Activated T-helper 1 cell treated with anti-CD3 and anti-CD28 coated beads, Interleukin-12 subunit alpha, Interleukin-12 subunit beta, Interleukin-2, Interleukin-4 antibody, amounts not matched to agents 30 ng/mL and 10 ng/mL and 1 ng/mL, durations not matched to agents 14 hours and 24 hours and 36 hours (primary cell): ENCODE data around the gene SARDH. TPM values are rescaled to one million over a fixed set of nuclear protein-coding genes. Genes with fewer than 3 reads are reported as not detected.

Experiments used
- DNase-seq: peaks from one replicate; pipeline ENCODE4 v3.0.0; 2021; ENCODE audit warnings: low spot score
- H3K27ac Mint-ChIP-seq: one replicate; pipeline ENCODE4 v1.8.0; 2021; ENCODE audit warnings: mild to moderate bottlenecking, mixed read lengths
- H3K27me3 Mint-ChIP-seq: one replicate; pipeline ENCODE4 v1.8.0; 2022; ENCODE audit warnings: mild to moderate bottlenecking, moderate library complexity, mixed read lengths; ENCODE audit not compliant: insufficient read depth
- H3K36me3 Mint-ChIP-seq: one replicate; pipeline ENCODE4 v1.8.0; 2021; ENCODE audit warnings: low read depth, mixed read lengths
- H3K4me1 Mint-ChIP-seq: one replicate; pipeline ENCODE4 v1.8.0; 2021; ENCODE audit warnings: low read depth, mixed read lengths
- H3K4me3 Mint-ChIP-seq: one replicate; pipeline ENCODE4 v1.8.0; 2021; ENCODE audit warnings: mild to moderate bottlenecking, moderate library complexity, mixed read lengths
- H3K9me3 Mint-ChIP-seq: one replicate; pipeline ENCODE4 v1.8.0; 2021; ENCODE audit warnings: mixed read lengths
- intact Hi-C: fragments of 100-400 bp; cut with micrococcal nuclease; formaldehyde crosslinking; loops from one replicate; pipeline ENCODE4 v1.15.1; 2024
- total RNA-seq: library from RNA; stranded (reverse); gene quantifications from 2 replicates; pipeline ENCODE4 v1.2.3, GENCODE V29; 2022

The SARDH gene
- total RNA-seq, 1 donor from 2014 or later = 0.60 TPM

GRCh38 chr9:133667759-133668450 is 70.2 kb downstream of the SARDH start:
- H3K27me3 Mint-ChIP-seq = no peaks in the 10 kb centered on the region
- no peak overlapping the region for H3K4me3 Mint-ChIP-seq
- intact Hi-C loops = no loop called here
- no peaks in the 10 kb centered on the region for H3K36me3 Mint-ChIP-seq
- no peaks in the 10 kb centered on the region for H3K9me3 Mint-ChIP-seq
- H3K4me1 Mint-ChIP-seq = no peaks in the 10 kb centered on the region
- no peak overlapping the region for H3K27ac Mint-ChIP-seq
- DNase-seq = no peak

GRCh38 chr9:133666845-133667244 is 71.3 kb downstream of the SARDH start:
- no peaks in the 10 kb centered on the region for H3K27me3 Mint-ChIP-seq
- H3K9me3 Mint-ChIP-seq = no peaks in the 10 kb centered on the region
- H3K4me3 Mint-ChIP-seq = no peak overlapping the region
- no peaks in the 10 kb centered on the region for H3K4me1 Mint-ChIP-seq
- H3K36me3 Mint-ChIP-seq = no peaks in the 10 kb centered on the region
- no peak for DNase-seq
- no peak overlapping the region for H3K27ac Mint-ChIP-seq
- intact Hi-C loops = no loop called here

GRCh38 chr9:133666387-133666786 is 71.8 kb downstream of the SARDH start:
- no peak overlapping the region for H3K27ac Mint-ChIP-seq
- no peaks in the 10 kb centered on the region for H3K9me3 Mint-ChIP-seq
- no peak for DNase-seq
- intact Hi-C loops = no loop called here
- no peaks in the 10 kb centered on the region for H3K36me3 Mint-ChIP-seq
- H3K4me1 Mint-ChIP-seq = no peaks in the 10 kb centered on the region
- no peak overlapping the region for H3K4me3 Mint-ChIP-seq
- peaks cover 2% of the 10 kb centered on the region for H3K27me3 Mint-ChIP-seq

- no peak overlapping the region for H3K4me3 Mint-ChIP-seq
- H3K27ac Mint-ChIP-seq = no peak overlapping the region
- no peaks in the 10 kb centered on the region for H3K4me1 Mint-ChIP-seq
- H3K9me3 Mint-ChIP-seq = no peaks in the 10 kb centered on the region
- intact Hi-C loops = no loop called here
- no peak for DNase-seq
- H3K27me3 Mint-ChIP-seq = peaks cover 3% of the 10 kb centered on the region
- no peaks in the 10 kb centered on the region for H3K36me3 Mint-ChIP-seq
These were observed 72.6 kb downstream of the SARDH start for GRCh38 chr9:133665535-133665934.

- H3K27ac Mint-ChIP-seq = no peak overlapping the region
- intact Hi-C loops = no loop called here
- H3K4me3 Mint-ChIP-seq = no peak overlapping the region
- no peaks in the 10 kb centered on the region for H3K4me1 Mint-ChIP-seq
- H3K27me3 Mint-ChIP-seq = peaks cover 3% of the 10 kb centered on the region
- no peaks in the 10 kb centered on the region for H3K36me3 Mint-ChIP-seq
- DNase-seq = no peak
- no peaks in the 10 kb centered on the region for H3K9me3 Mint-ChIP-seq
These were observed 73.1 kb downstream of the SARDH start for GRCh38 chr9:133665096-133665495.

- Mint-ChIP-seq H3K9me3 (no peaks in the 10 kb centered on the region), H3K27ac (no peak overlapping the region), H3K4me3 (no peak overlapping the region), H3K36me3 (no peaks in the 10 kb centered on the region), H3K4me1 (no peaks in the 10 kb centered on the region), H3K27me3 (peaks cover 8% of the 10 kb centered on the region)
- no peak for DNase-seq
- intact Hi-C loops = no loop called here
These were observed 73.7 kb downstream of the SARDH start for GRCh38 chr9:133664173-133665050.

GRCh38 chr9:133661846-133662540 is 76.2 kb downstream of the SARDH start:
- Mint-ChIP-seq H3K4me3 (no peak overlapping the region), H3K9me3 (no peaks in the 10 kb centered on the region), H3K36me3 (no peaks in the 10 kb centered on the region), H3K27me3 (peaks cover 15% of the 10 kb centered on the region), H3K4me1 (no peaks in the 10 kb centered on the region), H3K27ac (no peak overlapping the region)
- DNase-seq = no peak
- intact Hi-C loops = no loop called here

GRCh38 chr9:133659516-133659915 is 78.6 kb downstream of the SARDH start:
- Mint-ChIP-seq H3K4me1 (no peaks in the 10 kb centered on the region), H3K4me3 (no peak overlapping the region), H3K9me3 (no peaks in the 10 kb centered on the region), H3K27me3 (peaks cover 23% of the 10 kb centered on the region), H3K36me3 (no peaks in the 10 kb centered on the region), H3K27ac (no peak overlapping the region)
- intact Hi-C loops = no loop called here
- no peak for DNase-seq

- Mint-ChIP-seq H3K4me1 (no peaks in the 10 kb centered on the region), H3K36me3 (no peaks in the 10 kb centered on the region), H3K27me3 (peaks cover 23% of the 10 kb centered on the region), H3K9me3 (no peaks in the 10 kb centered on the region), H3K27ac (no peak overlapping the region), H3K4me3 (no peak overlapping the region)
- no peak for DNase-seq
- intact Hi-C loops = no loop called here
These were observed 79.4 kb downstream of the SARDH start for GRCh38 chr9:133658442-133659431.

- no peak for DNase-seq
- Mint-ChIP-seq H3K9me3 (no peaks in the 10 kb centered on the region), H3K27me3 (peaks cover 23% of the 10 kb centered on the region), H3K27ac (no peak overlapping the region), H3K4me1 (no peaks in the 10 kb centered on the region), H3K36me3 (no peaks in the 10 kb centered on the region), H3K4me3 (no peak overlapping the region)
- intact Hi-C loops = no loop called here
These were observed 81.0 kb downstream of the SARDH start for GRCh38 chr9:133657120-133657661.

- no peak overlapping the region for H3K4me3 Mint-ChIP-seq
- H3K4me1 Mint-ChIP-seq = no peaks in the 10 kb centered on the region
- H3K27ac Mint-ChIP-seq = no peak overlapping the region
- intact Hi-C loops = no loop called here
- H3K9me3 Mint-ChIP-seq = no peaks in the 10 kb centered on the region
- H3K36me3 Mint-ChIP-seq = no peaks in the 10 kb centered on the region
- DNase-seq = no peak
- peaks cover 21% of the 10 kb centered on the region for H3K27me3 Mint-ChIP-seq
These were observed 81.7 kb downstream of the SARDH start for GRCh38 chr9:133656211-133657119.
